Adrenal gland (tissue), 5 donors: ENCODE results near the gene TMEM138.

Source experiments
- POLR2A ChIP-seq, 2 donors: fragments of 450-650 bp; IDR thresholded peaks; one replicate each; pipeline ENCODE4 v1.6.1; 2017; ENCODE audit warnings: antibody characterized with exemption in 2 of 2, mild to moderate bottlenecking in 2 of 2, moderate library complexity in 1 of 2
- TF ChIP-seq, protein P1 (sequence below), 6 experiments: fragments of 450-650 bp in 4 of 6; fragments of 200-600 bp in 2 of 6; sonication (generic) in 1 of 6; IDR thresholded peaks; 1 replicate in 5 of 6; 2 replicates in 1 of 6; pipeline versions ENCODE4 v1.5.1 to v1.8.0; 2016 to 2021; ENCODE audit warnings: antibody characterized with exemption in 6 of 6, mild to moderate bottlenecking in 2 of 6, moderate library complexity in 1 of 6
- donor health status: DM: no; HTN: no; CAD: no.

DNA sequence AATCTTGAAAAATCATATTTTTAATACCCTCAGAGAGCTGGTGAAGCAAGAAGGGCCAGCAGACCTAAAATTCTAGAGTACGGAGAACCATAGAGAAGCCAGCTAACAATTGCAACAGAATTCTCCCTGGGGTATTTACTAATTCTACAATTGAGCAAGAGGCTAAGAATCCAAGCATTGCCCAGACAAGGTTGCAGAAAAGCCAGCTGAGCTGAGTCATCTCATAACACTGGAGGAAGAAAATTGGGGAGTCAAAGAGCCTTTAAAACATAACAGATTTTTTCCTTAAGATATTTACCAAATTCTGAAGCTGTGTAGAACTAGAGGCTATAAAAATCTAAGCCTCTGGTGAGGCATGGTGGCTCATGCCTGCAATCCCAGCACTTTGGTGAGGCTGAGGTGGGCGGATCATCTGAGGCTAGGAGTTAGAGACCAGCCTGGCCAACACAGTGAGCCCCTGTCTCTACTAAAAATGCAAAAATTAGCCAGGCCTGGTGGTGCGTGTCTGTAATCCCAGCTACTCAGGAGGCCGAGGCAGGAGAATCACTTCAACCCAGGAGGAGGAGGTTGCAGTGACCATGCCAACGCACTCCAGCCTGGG, 16.6 kb downstream of the TMEM138 start:
- TF ChIP-seq, protein P1, sequence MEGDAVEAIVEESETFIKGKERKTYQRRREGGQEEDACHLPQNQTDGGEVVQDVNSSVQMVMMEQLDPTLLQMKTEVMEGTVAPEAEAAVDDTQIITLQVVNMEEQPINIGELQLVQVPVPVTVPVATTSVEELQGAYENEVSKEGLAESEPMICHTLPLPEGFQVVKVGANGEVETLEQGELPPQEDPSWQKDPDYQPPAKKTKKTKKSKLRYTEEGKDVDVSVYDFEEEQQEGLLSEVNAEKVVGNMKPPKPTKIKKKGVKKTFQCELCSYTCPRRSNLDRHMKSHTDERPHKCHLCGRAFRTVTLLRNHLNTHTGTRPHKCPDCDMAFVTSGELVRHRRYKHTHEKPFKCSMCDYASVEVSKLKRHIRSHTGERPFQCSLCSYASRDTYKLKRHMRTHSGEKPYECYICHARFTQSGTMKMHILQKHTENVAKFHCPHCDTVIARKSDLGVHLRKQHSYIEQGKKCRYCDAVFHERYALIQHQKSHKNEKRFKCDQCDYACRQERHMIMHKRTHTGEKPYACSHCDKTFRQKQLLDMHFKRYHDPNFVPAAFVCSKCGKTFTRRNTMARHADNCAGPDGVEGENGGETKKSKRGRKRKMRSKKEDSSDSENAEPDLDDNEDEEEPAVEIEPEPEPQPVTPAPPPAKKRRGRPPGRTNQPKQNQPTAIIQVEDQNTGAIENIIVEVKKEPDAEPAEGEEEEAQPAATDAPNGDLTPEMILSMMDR (IDR thresholded peaks at IDR 0.05) = no peak
- no peak for TF ChIP-seq POLR2A (IDR thresholded peaks at IDR 0.05)
